ENCODE data around the gene SBF2.
"Not testable (repeated sequence)": the region's sequence is repeated elsewhere in the genome, so short reads cannot be mapped to it uniquely, and the experiment has no call there.

Gene SBF2

DNA sequence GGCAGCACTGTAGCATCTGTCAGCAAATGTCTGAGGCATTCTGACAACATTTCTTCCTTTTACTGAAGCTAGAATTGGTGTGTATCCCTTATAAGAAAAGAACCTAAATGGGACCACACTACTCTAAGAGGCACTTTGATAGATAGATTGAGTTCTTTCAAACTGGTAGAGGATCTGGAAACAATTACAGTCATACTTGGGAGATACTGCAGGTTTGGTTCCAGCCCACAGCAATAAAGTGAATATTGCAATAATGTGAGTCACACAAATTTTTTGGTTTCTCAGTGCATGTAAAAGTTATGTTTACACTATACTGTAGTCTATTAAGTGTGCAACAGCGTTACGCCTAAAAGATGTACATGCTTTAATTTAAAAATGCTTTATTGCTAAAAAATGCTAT, 96.9 kb downstream of the SBF2 start:
- no peak for DNase-seq (ENCODE audit: low read depth in 2 of 2)

DNA sequence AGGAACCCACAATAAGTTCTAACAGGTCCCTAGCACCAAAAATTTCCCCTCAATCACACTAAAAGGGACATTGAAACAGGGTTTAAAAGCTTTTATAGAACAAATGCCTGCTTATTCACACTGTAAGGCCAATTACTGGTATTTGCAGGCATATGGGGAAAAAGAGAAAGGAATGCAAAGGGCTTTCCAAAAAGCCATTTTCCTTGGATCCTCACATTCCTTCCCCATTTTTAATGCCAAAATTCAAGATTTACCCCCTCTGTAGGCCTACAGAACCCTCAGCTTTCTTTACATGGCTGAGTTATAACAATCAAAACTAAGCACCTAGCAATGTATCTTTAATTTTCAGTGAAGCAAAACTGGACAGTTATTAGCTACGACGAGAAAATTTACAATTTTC, 102.0 kb downstream of the SBF2 start:
- no peak for DNase-seq (ENCODE audit: low read depth in 2 of 2)

DNA sequence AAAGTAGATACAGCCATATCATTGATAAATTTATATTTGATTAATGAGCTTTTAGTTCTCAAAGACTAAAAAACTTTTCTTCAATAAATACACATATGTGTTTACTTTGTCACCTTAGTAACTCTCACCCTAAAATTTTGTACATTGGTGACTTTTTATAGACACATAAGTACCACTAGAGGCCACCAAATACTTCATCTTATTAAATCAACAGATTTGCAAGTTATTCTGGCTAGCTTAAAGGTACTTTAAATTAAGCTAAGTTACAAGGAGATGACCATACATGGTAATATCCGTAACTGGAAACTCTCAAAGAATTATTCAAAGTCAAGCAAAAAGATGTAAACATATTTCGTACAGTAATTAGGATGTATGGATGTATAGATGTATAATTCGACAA, 112.2 kb downstream of the SBF2 start:
- no peak for DNase-seq (ENCODE audit: low read depth in 2 of 2)

GRCh38 chr11:10164621-10165020, 129.4 kb downstream of the SBF2 start:
- DNase-seq (ENCODE audit: low read depth in 2 of 2): no peak

DNA sequence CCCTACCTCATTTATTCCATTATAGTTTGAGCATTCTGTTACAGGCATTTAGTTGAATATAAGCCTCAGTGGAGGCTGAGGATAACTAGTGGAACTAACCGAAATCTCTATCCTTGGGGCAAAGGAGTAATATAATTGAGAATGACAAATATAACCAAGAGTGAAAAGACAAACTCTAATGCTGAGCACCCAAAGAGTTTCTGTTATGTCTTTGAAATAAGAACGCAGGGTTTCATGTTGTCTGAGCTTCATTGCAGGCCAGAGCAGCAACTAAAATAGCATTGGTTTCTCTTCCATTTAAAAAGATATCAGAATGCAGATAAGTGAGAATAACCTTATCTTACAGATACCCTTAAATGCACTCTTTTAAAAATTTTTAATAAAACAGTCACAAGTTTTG, 131.8 kb downstream of the SBF2 start:
- no peak for DNase-seq (ENCODE audit: low read depth in 2 of 2)

DNA sequence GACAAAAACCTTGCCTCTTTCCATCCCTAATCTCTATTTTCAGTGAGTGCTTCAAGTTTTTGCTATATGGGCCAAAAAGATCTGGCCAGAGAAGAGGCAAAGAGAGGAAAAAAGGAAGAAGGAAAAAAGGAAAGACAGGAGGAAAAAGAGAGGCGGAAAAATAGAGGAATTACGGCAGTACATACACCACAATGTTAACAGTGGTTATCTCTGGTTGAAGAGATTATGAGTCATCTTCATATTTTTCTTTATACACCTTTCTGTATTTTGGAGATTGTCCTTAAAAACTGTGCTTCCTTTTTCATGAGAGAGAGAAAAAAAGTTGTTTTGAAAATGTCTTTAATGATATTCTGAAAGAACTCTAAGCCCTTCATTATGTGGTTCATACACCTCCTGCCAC, 133.7 kb downstream of the SBF2 start:
- no peak for DNase-seq (ENCODE audit: low read depth in 2 of 2)

DNA sequence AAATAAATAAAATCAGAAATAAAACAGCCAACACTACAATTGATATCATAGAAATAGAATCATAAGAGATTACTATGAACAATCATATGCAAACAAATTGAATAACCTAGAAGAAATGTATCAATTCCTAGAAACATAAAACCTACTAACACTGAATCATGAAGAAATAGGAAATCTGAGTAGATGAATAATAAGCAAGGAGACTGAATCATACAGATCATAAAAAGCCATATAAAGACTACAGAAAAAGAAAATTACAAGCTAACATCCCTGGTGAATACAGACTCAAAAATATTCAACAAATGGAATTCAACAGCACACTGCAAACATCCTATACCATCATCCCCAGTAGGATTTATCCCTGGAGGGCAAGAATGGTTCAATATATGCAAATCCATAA, 135.6 kb downstream of the SBF2 start:
- DNase-seq (ENCODE audit: low read depth in 2 of 2): no peak

GRCh38 chr11:10155793-10156490, 138.1 kb downstream of the SBF2 start:
- DNase-seq (ENCODE audit: low read depth in 2 of 2): no peak

- no peak for DNase-seq (ENCODE audit: low read depth in 2 of 2)
Measured at GRCh38 chr11:10150800-10151199, 143.2 kb downstream of the SBF2 start.

- DNase-seq (ENCODE audit: low read depth in 2 of 2): no peak
Measured at GRCh38 chr11:10149553-10149952, 144.5 kb downstream of the SBF2 start.

- DNase-seq (ENCODE audit: low read depth in 2 of 2): no peak
Measured at GRCh38 chr11:10147195-10147594, 146.8 kb downstream of the SBF2 start.

DNA sequence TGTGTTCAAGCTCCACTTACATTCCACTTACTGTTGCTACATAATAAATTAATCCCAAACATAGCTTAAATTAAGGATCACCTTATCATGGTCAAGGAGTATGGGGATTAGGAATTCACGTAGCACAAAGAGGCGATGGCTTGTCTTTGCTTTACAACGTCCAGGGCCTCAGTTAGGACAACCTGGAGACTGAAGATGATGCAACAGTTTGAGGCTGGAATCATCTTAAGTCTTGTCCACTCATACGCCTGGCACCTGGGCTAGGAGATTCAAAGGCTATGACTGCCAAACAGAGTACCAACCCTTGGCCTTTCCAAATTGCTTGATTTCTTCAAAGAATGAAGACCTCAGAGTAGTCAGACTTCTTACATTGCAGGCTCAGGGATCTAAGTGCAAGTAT, 149.1 kb downstream of the SBF2 start:
- DNase-seq (ENCODE audit: low read depth in 2 of 2): no peak

DNA sequence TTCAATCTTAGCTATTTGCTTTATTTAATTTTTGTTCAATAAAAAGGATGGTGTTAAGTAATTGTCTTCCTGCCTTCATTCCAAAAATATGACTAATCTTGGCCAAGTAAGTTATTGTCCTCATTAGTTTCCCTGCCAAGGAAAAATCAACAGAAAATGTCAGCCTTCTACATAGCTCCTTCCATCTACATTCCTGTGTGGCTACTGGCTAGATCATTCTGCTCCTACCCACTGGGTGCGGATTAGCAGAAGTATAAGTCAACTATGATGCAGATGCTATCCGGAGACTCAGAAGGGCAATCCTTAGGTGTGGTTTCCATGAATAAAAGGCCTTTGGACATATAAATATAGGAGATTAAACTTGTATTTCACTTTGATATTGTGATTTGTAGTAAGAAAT, 154.4 kb downstream of the SBF2 start:
- DNase-seq (ENCODE audit: low read depth in 2 of 2): no peak

DNA sequence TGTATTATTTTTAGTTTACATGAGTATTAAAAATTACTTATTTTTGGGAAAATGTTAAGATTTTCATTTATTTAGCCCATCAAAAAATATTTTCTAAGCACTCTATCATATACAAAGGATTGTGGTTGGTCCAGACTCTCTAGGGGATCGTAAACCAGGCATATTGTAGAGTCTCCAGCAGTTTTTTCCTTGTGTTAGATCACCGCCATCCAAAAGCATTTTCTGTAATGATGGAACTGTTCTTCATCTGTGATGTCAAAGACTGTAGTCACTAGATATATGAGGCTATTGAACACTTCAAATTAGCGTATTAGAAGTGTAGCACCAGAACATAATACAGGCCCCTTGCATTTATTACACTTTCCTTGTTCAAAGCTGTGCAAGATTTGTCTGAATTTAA, 154.9 kb downstream of the SBF2 start:
- DNase-seq (ENCODE audit: low read depth in 2 of 2): no peak

DNA sequence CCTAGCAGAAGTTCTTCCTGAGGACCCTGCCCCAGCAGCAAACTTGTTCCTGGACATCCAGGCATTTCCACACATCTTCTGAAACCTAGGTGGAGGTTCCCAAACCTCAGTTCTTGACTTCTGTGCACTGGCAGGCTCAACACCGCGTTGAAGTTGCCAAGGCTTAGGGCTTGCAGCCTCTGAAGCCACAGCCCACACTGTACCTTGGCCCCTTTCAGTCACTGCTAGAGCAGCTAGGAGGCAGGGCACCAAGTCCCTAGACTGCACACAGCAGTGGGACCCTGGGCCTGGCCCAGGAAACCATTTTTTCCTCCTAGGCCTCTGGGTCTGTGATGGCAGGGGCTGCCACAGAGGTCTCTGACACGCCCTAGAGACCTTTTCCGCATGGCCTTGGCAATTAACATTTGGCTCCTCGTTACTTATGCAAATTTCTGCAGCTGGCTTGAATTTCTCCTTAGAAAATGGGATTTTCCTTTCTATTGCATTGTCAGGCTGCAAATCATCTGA, 159.0 kb downstream of the SBF2 start:
- DNase-seq (ENCODE audit: low read depth in 2 of 2): no peak

DNA sequence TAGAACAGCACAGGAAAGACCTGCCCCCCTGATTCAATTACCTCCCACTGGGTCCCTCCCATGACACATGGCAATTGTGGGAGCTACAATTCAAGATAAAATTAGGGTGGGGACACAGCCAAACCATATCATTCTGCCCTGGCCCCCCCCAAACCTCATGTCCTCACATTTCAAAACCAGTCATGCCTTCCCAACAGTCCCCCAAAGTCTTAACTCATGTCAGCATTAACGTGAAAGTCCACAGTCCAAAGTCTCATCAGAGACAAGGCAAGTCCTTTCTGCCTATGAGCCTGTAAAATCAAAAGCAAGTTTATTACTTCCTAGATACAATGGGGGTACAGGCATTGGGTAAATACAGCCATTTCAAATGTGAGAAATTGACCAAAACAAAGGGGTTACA, 159.8 kb downstream of the SBF2 start:
- not testable (repeated sequence) for DNase-seq (ENCODE audit: low read depth in 2 of 2)

DNA sequence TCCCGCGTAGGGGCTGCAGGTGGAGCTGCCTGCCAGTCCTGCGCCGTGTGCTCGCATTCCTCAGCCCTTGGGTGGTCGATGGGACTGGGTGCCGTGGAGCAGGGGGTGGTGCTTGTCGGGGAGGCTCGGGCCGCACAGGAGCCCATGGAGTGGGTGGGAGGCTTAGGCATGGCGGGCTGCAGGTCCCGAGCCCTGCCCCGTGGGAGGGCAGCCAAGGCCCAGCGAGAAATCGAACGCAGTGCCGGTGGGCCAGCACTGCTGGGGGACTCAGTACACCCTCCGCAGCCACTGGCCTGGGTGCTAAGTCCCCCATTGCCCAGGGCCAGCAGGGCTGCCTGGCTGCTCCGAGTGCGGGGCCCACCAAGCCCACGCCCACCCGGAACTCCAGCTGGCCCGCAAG, 160.8 kb downstream of the SBF2 start:
- DNase-seq (ENCODE audit: low read depth in 2 of 2): not testable (repeated sequence)

- no peak for DNase-seq (ENCODE audit: low read depth in 2 of 2)
Measured at GRCh38 chr11:10130875-10131274, 163.1 kb downstream of the SBF2 start.

DNA sequence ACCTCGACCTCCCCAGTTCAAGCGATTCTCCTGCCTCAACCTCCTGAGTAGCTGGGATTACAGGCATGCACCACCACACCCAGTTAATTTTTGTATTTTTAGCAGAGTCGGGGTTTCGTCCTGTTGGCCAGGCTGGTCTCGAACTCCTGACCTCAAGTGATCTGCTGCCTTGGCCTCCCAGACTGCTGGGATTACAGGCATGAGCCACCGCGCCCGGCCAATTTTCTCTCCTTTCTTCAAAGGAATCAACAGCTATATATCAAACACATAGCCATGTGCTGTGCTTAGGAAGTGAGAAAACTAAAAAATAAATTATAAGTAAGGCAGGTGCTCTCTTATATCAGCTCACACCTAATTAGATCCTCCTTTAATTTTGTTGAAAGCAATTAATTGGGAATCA, 164.8 kb downstream of the SBF2 start:
- DNase-seq (ENCODE audit: low read depth in 2 of 2): not testable (repeated sequence)

DNA sequence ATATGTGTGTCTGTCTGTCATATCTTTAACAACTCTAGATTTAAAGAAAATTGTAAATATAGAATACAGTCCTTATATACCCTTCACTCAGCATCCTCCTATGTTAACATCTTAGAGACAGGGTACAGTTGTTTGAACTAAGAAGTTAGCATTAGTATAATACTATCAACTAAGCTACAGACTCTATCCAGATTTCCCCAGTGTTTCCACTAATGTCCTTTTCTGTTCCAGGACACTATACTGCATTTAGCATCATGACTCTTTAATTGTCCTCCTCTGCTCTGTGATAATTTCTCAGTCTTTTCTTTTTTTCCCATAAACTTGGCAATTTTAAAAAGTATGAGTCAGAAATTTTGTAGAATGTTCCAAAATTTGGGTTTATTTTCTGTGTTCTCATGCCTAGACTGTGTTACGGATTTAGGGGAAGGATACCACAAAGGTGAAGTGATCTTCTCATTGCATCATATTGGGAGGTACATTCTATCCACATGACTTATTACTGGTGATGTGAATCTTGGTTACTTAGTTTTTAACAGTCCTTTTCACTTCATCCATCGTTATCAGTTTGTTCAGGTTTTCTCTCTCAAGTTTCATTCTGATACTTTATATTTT, 168.4 kb downstream of the SBF2 start:
- no peak for DNase-seq (ENCODE audit: low read depth in 2 of 2)

GRCh38 chr11:10122326-10123197, 171.5 kb downstream of the SBF2 start:
- no peak for DNase-seq (ENCODE audit: low read depth in 2 of 2)

DNA sequence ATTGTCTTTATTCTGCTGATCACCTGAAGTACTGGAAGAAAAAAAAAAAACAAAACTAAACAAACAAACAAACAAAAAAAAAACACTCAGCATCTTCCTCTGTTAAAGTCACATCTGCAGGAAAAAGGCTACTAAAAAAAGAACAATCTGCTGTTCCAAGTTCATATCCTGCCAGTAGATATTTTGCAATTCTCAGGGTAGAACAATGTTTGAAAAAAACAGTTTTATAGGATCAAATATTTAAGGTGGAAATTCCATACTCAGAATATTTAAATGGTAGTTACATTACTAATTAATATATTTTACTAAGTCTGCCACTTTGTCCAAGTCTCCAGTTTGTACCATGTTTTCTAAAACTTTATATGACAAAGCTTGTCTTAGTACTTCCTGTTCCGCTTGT, 175.2 kb downstream of the SBF2 start:
- DNase-seq (ENCODE audit: low read depth in 2 of 2): no peak
